NCI-H774 (cell line): ENCODE data around the gene CD5L.

ENCODE experiments used
- DNase-seq: peaks from one replicate; lab custom pipeline; 2025; lab: John Stamatoyannopoulos, UW

CD5L gene

GRCh38 chr1:157813269-157813668 lies 28.3 kb downstream of the CD5L start:
- no peak for DNase-seq

- no peak for DNase-seq
These were observed 35.0 kb downstream of the CD5L start for GRCh38 chr1:157806431-157807149.

DNA sequence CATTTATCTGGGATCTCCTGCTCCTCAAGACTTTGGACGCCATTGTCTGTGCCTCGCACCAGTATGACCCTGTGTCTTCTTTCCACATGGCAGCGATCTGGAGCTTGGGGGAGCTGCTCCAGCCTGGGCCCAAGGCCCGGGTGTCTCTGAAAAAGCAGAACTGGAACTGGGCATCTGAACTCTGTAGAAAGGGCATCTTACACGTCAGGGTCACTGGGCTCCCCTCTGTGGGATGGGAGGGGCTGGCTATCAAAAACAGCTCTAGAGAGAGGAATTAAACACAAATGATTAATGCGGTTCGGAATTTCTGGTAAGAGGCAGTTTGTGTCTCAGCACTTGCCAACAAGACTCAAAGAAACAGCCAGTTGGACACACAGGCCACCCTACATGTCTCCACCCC lies 37.8 kb downstream of the CD5L start:
- no peak for DNase-seq

DNA sequence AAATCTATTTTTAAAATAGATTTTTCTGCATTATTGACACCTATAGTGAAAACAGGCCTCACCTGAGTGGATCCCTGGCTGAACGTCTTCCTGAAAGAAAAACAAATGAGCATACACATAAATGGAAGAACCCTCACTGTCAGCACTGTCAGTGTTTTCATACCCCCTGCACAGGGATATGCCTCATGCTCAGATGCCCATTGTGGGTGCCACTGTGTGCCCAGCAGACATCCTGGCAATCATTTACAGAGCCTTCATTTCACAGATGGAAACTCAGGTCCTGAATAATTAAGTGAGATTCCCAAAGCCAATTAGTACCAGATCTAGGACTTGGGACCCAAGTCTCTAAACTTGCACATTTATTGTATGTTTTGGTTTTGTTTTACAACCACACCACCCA lies 41.6 kb downstream of the CD5L start:
- no peak for DNase-seq

GRCh38 chr1:157798211-157798610 lies 43.4 kb downstream of the CD5L start:
- DNase-seq: no peak

DNA sequence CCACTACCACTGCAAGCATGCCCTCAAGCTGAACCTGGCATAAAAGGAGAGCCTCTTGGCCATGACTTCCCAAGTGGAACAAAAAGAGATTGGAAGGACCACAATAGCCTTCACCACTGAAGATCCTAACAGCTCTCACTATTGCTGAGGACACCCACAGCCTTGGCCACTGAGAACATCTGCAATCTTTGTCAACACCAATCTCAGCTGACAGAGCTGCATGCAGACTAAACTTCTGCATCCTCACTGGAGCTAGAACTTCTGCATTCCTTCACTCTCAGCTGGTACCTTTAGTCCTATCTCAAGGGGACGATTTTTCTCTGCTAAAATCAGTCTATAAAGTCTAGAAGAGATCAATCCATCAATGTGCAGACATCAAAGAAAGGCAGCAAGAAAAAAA lies 56.4 kb downstream of the CD5L start:
- DNase-seq: no peak

DNA sequence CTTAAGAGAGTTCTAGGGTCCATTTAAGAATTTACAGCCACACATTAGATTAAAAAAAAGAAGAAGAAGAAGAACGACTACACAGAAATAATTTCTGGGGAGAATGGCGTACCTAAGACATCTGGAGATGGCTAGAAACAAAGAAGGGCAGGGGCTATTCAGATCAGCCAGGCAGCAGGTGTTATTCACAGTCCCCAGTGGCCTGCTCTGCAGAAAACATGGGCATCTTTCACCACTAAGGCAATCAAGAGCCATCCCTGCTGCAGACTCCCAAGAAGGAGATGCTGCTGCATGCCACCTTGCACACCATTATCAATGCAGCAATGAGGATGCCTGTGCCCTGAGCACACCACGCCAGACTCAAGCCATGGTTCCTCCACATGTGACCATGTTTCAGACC lies 56.8 kb downstream of the CD5L start:
- DNase-seq: no peak

GRCh38 chr1:157782931-157783330 lies 58.7 kb downstream of the CD5L start:
- no peak for DNase-seq

GRCh38 chr1:157781048-157781447 lies 60.6 kb downstream of the CD5L start:
- no peak for DNase-seq
